ENCODE measurements around the gene HPF1. TPM values are rescaled to one million over a fixed set of nuclear protein-coding genes. Genes with fewer than 3 reads are reported as not detected.
A peak's percentile ranks its signal among the peaks of the same experiment; 100 is the strongest.

The HPF1 gene
- total and polyA plus RNA-seq, 2 of the 13 experiments (the other 11 are each of a cell fraction or from before 2014, with no cell fraction given), result 5.1 to 14.8 TPM

GRCh38 chr4:169757575-169758184, at the start of gene HPF1 (continued):
- TF ChIP-seq ARID3A (IDR thresholded peaks at IDR 0.05; ENCODE audit: low read depth, low read length) (no peak), DNMT1 (CRISPR knock-in tag; IDR thresholded peaks at IDR 0.05) (no peak), SRSF9 (IDR thresholded peaks at IDR 0.05; ENCODE audit: borderline replicate concordance, insufficient read depth, low read depth, low read length, poor library complexity, severe bottlenecking) (no peak), ZBTB20 (CRISPR knock-in tag; IDR thresholded peaks at IDR 0.05; ENCODE audit: borderline replicate concordance, low read depth) (0 out of 2 replicates have a peak, but pooled peaks have one; percentile 39), KDM5A (IDR thresholded peaks at IDR 0.05; ENCODE audit: borderline replicate concordance, low read length) (no peak; the same call in 1 of the 2 replicates), REPIN1 (CRISPR knock-in tag; IDR thresholded peaks at IDR 0.05; ENCODE audit: borderline replicate concordance, low read depth) (peak; percentile 66; the same call in 1 of the 2 replicates), BHLHE40 (IDR thresholded peaks at IDR 0.05; ENCODE audit: low read length) (peak; percentile 95), ZKSCAN8 (CRISPR knock-in tag; IDR thresholded peaks at IDR 0.05; ENCODE audit: borderline replicate concordance) (no peak), BCL6 (CRISPR knock-in tag; IDR thresholded peaks at IDR 0.05) (peak; percentile 48; the same call in 1 of the 2 replicates), ZNF619 (CRISPR knock-in tag; IDR thresholded peaks at IDR 0.05) (no peak), PHB2 (IDR thresholded peaks at IDR 0.05; ENCODE audit: partially characterized antibody) (no peak), ZFP90 (CRISPR knock-in tag; IDR thresholded peaks at IDR 0.05; ENCODE audit: borderline replicate concordance) (0 out of 2 replicates have a peak, but pooled peaks have one; percentile 32), JDP2 (CRISPR knock-in tag; IDR thresholded peaks at IDR 0.05; ENCODE audit: borderline replicate concordance) (no peak), U2AF2 (IDR thresholded peaks at IDR 0.05; ENCODE audit: low read depth, low read length) (no peak), HMGXB4 (CRISPR knock-in tag; IDR thresholded peaks at IDR 0.05; ENCODE audit: borderline replicate concordance in 1 of 2, low read depth in 1 of 2) (peak; percentile 70 to 73; a peak in 2 of 4 replicates), FUBP1 (CRISPR knock-in tag; IDR thresholded peaks at IDR 0.05; ENCODE audit: borderline replicate concordance) (no peak), ZBTB8A (CRISPR knock-in tag; IDR thresholded peaks at IDR 0.05; ENCODE audit: borderline replicate concordance, low read depth) (no peak), ZMYM3 (CRISPR knock-in tag; IDR thresholded peaks at IDR 0.05) (no peak), ZFP36L1 (CRISPR knock-in tag; IDR thresholded peaks at IDR 0.05) (no peak), ZNF232 (CRISPR knock-in tag; IDR thresholded peaks at IDR 0.05; ENCODE audit: borderline replicate concordance) (0 out of 2 replicates have a peak, but pooled peaks have one; percentile 36), ZFP91 (CRISPR knock-in tag; IDR thresholded peaks at IDR 0.05; ENCODE audit: borderline replicate concordance) (peak; percentile 76; the same call in 1 of the 2 replicates), YY1 (IDR thresholded peaks at IDR 0.05; ENCODE audit: insufficient read depth, insufficient replicate concordance, low read depth, low read length) (peak; percentile 82)

Data from HepG2 (cell line).